Left lung (tissue), 10 donors: ENCODE data around the gene MPHOSPH9. TPM values are rescaled to one million over a fixed set of nuclear protein-coding genes. Genes with fewer than 3 reads are reported as not detected.

ENCODE experiments used
- ATAC-seq: fragments of 200-7000 bp; cut with Tn5 transposase; one replicate; pipeline ENCODE4 v1.9.1; 2020; ENCODE audit warnings: moderate library complexity
- DNase-seq, 4 donors: peaks; one replicate each; pipeline ENCODE4 v3.0.0-alpha.2; 2013 to 2020
- H3K27ac ChIP-seq, 2 donors: fragments of 200-600 bp; sonication (generic) in 1 of 2; one replicate each; pipeline versions ENCODE4 v1.5.0 to v1.8.0; 2020 to 2021
- H3K27me3 ChIP-seq, 2 donors: fragments of 200-600 bp; sonication (generic) in 1 of 2; one replicate each; pipeline versions ENCODE4 v1.5.0 to v1.8.0; 2020 to 2021
- H3K36me3 ChIP-seq, 2 donors: fragments of 200-600 bp; sonication (generic) in 1 of 2; one replicate each; pipeline versions ENCODE4 v1.5.0 to v1.8.0; 2020 to 2021
- H3K4me1 ChIP-seq, 2 donors: fragments of 200-600 bp; one replicate each; pipeline ENCODE4 v1.8.0; 2021
- H3K4me3 ChIP-seq, 2 donors: fragments of 200-600 bp; sonication (generic) in 1 of 2; one replicate each; pipeline versions ENCODE4 v1.5.0 to v1.8.0; 2020 to 2021; ENCODE audit warnings: mild to moderate bottlenecking in 1 of 2
- H3K9me3 ChIP-seq, 2 donors: fragments of 200-600 bp; sonication (generic) in 1 of 2; one replicate each; pipeline versions ENCODE4 v1.5.0 to v1.8.0; 2020 to 2021
- intact Hi-C, 2 donors: fragments of 100-400 bp; cut with DNase I; formaldehyde crosslinking; loops; one replicate each; pipeline versions ENCODE4 v1.11.2 to v1.14.2; 2022
- polyA plus RNA-seq, 6 donors: library from polyadenylated mRNA; unstranded; fragments of 120-200 nt; gene quantifications; one replicate each; pipeline ENCODE4 v1.2.1, GENCODE V29; 2013; ENCODE audit not compliant: insufficient read length in 6 of 6
- total RNA-seq, 2 donors: library from RNA; stranded (reverse); fragmentation: NEBNext Ultra II Directional; extraction: Animal tissue kit (Norgen Biotek cat#: 25700); gene quantifications; one replicate each; pipeline ENCODE4 v1.2.1, GENCODE V29; 2021
- TF ChIP-seq, protein P1 (sequence below), 2 donors: fragments of 200-600 bp; sonication (generic) in 1 of 2; IDR thresholded peaks; one replicate each; pipeline versions ENCODE4 v1.5.0 to v1.8.0; 2021; ENCODE audit warnings: antibody characterized with exemption in 2 of 2
- donor health status: DM: no; HTN: yes; CAD: no.
- donor health status: DM: no; HTN: no; CAD: no.

The MPHOSPH9 gene
- total and polyA plus RNA-seq, 8 donors = 27.6 to 46.7 (median 35.6) TPM

GRCh38 chr12:123265851-123266678 is 33.1 kb upstream of the MPHOSPH9 start:
- Histone ChIP-seq H3K4me3 (no peak overlapping the region), H3K27me3 (no peaks in the 10 kb centered on the region), H3K27ac (no peak overlapping the region), H3K36me3 (peaks cover 0 to 58% of the 10 kb centered on the region in 2 donors), H3K9me3 (no peaks in the 10 kb centered on the region), H3K4me1 (peaks cover 12 to 34% of the 10 kb centered on the region in 2 donors)
- DNase-seq (no peak), ATAC-seq (no peak)
- intact Hi-C loops = no loop called here
- TF ChIP-seq, protein P1, sequence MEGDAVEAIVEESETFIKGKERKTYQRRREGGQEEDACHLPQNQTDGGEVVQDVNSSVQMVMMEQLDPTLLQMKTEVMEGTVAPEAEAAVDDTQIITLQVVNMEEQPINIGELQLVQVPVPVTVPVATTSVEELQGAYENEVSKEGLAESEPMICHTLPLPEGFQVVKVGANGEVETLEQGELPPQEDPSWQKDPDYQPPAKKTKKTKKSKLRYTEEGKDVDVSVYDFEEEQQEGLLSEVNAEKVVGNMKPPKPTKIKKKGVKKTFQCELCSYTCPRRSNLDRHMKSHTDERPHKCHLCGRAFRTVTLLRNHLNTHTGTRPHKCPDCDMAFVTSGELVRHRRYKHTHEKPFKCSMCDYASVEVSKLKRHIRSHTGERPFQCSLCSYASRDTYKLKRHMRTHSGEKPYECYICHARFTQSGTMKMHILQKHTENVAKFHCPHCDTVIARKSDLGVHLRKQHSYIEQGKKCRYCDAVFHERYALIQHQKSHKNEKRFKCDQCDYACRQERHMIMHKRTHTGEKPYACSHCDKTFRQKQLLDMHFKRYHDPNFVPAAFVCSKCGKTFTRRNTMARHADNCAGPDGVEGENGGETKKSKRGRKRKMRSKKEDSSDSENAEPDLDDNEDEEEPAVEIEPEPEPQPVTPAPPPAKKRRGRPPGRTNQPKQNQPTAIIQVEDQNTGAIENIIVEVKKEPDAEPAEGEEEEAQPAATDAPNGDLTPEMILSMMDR (IDR thresholded peaks at IDR 0.05) = no peak

DNA sequence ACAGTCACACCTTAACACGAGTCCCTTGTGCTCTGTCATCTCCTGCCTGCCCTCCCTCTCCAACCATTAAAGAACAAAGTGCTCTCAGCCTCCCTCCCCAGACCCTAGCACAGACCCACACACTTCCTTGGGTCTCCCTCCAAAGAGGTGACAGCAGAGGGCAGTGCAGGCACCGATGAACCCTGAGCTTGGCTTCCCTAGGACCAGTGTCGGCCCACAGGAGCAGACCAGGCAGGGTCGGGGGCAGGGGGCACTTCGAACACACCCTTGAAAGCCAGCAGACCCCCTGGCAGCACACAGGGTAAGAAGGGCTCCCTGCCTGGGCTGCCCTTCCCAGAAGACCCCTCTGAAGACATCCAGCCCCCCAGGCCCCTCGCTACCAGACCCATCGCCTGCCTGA is 31.7 kb upstream of the MPHOSPH9 start:
- no peak for DNase-seq
- Histone ChIP-seq H3K4me3 (no peak overlapping the region), H3K36me3 (peaks cover 0 to 72% of the 10 kb centered on the region in 2 donors), H3K4me1 (peaks cover 12 to 23% of the 10 kb centered on the region in 2 donors), H3K27ac (no peak overlapping the region), H3K9me3 (no peaks in the 10 kb centered on the region), H3K27me3 (no peaks in the 10 kb centered on the region)
- no peak for ATAC-seq
- intact Hi-C loops = no loop called here
- TF ChIP-seq, protein P1 (IDR thresholded peaks at IDR 0.05) = no peak

- H3K4me3 ChIP-seq = no peak overlapping the region
- peaks cover 0 to 10% of the 10 kb centered on the region in 2 donors for H3K4me1 ChIP-seq
- no peak for ATAC-seq
- H3K9me3 ChIP-seq = no peaks in the 10 kb centered on the region
- TF ChIP-seq, protein P1 (IDR thresholded peaks at IDR 0.05) = no peak
- H3K27ac ChIP-seq = no peak overlapping the region
- H3K27me3 ChIP-seq = no peaks in the 10 kb centered on the region
- intact Hi-C loops = no loop called here
- H3K36me3 ChIP-seq = peaks cover 0 to 86% of the 10 kb centered on the region in 2 donors
- DNase-seq = no peak
Measured at GRCh38 chr12:123263196-123263817, 30.4 kb upstream of the MPHOSPH9 start.

DNA sequence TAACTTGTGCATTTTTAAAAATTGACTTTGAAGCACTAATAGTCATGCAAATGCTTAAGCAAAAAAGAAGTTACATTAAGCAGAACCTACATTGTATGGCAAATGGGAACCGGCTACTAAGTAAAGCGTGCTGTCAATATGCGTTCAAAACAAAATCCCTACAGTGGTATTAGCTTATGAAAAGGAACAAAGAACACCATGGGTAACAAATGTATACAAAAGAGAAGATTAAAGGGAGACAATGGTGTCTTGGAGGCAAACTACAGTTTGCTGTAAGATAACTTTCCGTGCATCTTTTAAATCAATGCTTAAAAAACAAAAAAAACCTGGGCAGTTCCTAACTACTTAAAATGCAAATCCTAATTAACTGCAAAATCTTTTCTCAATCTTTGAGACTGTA is 28.3 kb upstream of the MPHOSPH9 start:
- intact Hi-C loops = no loop called here
- no peak overlapping the region for H3K27ac ChIP-seq
- no peak overlapping the region for H3K4me3 ChIP-seq
- TF ChIP-seq, protein P1 (IDR thresholded peaks at IDR 0.05) = no peak
- H3K36me3 ChIP-seq = peaks cover 0 to 96% of the 10 kb centered on the region in 2 donors
- H3K27me3 ChIP-seq = no peaks in the 10 kb centered on the region
- ATAC-seq (no peak), DNase-seq (no peak)
- H3K4me1 ChIP-seq = no peaks in the 10 kb centered on the region
- H3K9me3 ChIP-seq = no peaks in the 10 kb centered on the region

GRCh38 chr12:123260081-123260480 is 27.1 kb upstream of the MPHOSPH9 start:
- Histone ChIP-seq H3K4me3 (no peak overlapping the region), H3K9me3 (no peaks in the 10 kb centered on the region), H3K27ac (no peak overlapping the region), H3K4me1 (no peaks in the 10 kb centered on the region), H3K36me3 (peaks cover 0 to 96% of the 10 kb centered on the region in 2 donors), H3K27me3 (no peaks in the 10 kb centered on the region)
- no peak for ATAC-seq
- intact Hi-C loops = no loop called here
- no peak for DNase-seq
- TF ChIP-seq, protein P1 (IDR thresholded peaks at IDR 0.05) = no peak
